Putamen (tissue), 1 donor: ENCODE results near the gene PCDHGA1.
"Not testable (repeated sequence)": the region's sequence is repeated elsewhere in the genome, so short reads cannot be mapped to it uniquely, and the experiment has no call there.

Source experiments
- DNase-seq: peaks from one replicate; pipeline ENCODE4 v3.0.0-alpha.2; 2016; ENCODE audit warnings: low spot score

Gene PCDHGA1

DNA sequence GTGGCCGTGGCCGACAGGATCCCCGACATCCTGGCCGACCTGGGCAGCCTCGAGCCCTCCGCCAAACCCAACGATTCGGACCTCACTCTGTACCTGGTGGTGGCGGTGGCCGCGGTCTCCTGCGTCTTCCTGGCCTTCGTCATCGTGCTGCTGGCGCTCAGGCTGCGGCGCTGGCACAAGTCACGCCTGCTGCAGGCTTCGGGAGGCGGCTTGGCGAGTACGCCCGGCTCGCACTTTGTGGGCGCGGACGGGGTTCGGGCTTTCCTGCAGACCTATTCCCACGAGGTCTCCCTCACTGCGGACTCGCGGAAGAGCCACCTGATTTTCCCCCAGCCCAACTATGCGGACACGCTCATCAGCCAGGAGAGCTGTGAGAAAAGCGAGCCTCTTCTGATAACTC is 15.7 kb downstream of the PCDHGA1 start:
- not testable (repeated sequence) for DNase-seq

DNA sequence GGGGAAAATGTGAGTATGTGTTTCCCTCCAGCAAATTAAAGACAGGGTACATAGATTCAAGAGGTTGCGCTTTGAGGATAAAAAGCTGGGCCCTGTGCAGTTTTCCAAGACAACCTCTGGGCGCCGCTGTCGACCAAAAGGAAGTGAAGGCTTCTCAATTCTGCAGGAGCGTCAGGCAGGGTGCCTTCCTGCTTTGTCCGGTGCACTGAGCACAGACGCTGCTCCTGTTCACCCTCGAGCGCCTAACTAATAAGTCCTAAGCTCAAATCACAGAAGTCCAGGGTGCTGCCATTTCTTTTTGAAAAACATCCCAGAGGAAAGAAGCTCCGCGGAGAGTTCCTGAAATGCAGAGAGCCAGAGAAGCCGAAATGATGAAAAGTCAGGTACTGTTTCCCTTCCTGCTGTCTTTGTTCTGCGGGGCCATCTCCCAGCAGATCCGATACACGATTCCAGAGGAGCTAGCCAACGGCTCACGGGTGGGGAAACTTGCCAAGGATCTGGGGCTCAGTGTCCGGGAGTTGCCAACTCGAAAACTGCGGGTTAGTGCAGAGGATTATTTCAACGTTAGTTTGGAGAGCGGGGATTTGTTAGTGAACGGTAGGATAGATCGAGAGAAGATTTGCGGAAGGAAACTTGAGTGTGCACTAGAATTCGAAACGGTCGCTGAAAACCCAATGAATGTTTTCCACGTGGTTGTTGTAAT is 19.8 kb downstream of the PCDHGA1 start, which contains the start of gene PCDHGB1:
Gene PCDHGB1, plus strand, starts transcription at position 183 of the 703 bp plus-strand sequence. Its CDS starts 162 bp downstream, at position 345.
- DNase-seq: no peak

DNA sequence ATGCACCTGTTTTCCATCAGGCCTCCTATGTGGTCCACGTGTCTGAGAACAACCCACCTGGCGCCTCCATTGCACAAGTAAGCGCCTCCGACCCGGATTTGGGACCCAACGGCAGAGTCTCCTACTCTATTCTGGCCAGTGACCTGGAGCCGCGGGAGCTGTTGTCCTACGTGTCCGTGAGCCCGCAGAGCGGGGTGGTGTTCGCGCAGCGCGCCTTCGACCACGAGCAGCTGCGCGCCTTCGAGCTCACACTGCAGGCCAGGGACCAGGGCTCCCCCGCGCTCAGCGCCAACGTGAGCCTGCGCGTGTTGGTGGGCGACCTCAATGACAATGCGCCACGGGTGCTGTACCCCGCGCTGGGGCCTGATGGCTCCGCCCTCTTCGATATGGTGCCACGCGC is 21.3 kb downstream of the PCDHGA1 start:
- no peak for DNase-seq

DNA sequence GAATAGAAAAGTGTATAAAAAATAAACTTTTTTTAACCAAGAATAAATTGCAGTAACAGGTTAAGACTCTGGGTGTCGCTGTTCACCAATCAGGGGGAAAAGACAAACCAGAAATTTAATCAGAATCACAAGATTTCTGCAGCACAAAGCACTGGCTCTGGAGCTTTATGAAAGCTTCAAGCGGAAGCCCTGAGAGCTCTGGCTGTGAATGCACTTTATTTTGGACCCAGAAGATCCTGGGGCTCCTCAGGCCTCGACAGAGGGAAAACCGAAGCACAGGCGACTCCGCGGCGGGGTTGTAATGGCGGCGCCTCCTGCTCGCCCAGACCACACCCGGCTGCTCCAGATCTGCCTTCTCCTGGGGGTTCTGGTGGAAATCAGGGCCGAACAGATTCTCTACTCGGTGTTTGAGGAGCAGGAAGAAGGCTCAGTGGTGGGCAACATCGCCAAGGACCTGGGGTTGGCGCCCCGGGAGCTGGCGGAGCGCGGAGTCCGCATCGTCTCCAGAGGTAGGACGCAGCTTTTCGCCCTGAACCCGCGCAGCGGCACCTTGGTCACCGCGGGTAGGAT is 24.7 kb downstream of the PCDHGA1 start, which contains the start of gene PCDHGA4:
Gene PCDHGA4, plus strand, starts transcription at position 122 of the 570 bp plus-strand sequence. Its CDS starts 87 bp downstream, at position 209.
- DNase-seq: no peak

DNA sequence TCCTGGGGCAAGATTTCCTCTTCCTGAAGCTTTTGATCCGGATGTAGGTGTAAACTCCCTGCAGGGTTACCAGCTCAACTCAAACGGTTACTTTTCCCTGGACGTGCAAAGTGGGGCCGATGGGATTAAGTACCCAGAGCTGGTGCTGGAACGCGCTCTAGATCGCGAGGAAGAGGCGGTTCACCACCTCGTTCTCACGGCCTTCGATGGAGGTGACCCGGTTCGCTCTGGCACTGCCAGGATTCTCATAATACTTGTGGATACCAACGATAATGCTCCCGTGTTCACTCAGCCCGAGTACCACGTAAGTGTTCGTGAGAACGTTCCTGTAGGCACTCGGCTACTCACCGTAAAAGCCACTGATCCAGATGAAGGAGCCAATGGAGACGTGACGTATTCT is 25.3 kb downstream of the PCDHGA1 start:
- DNase-seq: no peak

DNA sequence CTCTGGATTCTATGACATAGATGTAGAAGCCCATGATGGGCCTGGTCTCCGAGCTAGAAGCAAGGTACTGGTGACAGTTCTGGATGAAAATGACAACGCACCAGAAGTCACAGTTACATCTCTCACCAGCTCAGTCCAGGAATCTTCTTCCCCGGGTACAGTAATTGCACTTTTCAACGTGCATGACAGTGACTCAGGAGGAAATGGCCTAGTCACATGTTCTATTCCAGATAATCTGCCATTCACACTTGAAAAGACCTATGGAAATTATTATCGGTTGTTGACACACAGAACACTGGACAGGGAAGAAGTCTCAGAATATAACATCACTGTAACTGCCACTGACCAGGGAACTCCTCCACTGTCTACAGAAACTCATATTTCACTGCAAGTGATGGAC is 25.8 kb downstream of the PCDHGA1 start:
- no peak for DNase-seq

DNA sequence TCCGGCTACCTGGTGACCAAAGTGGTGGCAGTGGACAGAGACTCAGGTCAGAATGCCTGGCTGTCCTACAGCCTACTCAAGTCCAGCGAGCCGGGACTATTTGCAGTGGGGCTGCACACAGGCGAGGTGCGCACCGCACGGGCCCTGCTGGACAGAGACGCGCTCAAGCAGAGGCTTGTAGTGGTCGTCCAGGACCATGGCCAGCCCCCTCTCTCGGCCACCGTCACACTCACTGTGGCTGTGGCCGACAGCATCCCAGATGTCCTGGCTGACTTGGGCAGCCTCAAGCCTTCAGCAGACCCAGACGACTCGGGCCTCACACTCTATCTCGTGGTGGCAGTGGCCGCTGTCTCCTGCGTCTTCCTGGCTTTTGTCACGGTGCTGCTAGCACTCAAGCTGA is 26.6 kb downstream of the PCDHGA1 start:
- DNase-seq: no peak

DNA sequence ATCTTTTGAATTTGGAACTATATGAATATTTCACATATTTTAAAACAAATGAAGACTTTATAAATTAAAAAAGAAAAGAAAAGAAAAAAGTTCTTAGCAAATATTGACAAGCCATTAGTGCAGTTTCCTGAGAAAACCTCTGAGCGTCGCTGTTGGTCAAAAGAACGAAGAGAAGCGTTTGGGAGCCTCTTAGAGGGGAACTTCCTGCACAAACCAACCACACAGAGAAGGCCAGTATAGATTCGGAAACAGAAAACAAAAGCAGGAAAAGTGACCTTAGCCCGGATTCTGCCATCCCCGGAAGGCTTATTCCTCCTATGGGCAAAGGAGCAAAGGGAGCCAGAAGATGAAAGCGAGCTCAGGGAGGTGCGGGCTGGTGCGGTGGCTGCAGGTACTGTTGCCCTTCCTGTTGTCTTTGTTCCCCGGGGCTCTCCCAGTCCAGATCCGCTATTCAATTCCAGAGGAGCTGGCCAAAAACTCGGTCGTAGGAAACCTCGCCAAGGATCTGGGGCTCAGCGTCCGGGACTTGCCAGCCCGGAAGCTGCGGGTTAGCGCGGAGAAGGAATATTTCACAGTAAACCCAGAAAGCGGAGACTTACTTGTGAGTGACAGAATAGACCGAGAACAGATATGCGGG is 29.6 kb downstream of the PCDHGA1 start, which contains the start of gene PCDHGB2:
Gene PCDHGB2, plus strand, starts transcription at position 205 of the 637 bp plus-strand sequence. Its CDS starts 142 bp downstream, at position 347.
- no peak for DNase-seq

DNA sequence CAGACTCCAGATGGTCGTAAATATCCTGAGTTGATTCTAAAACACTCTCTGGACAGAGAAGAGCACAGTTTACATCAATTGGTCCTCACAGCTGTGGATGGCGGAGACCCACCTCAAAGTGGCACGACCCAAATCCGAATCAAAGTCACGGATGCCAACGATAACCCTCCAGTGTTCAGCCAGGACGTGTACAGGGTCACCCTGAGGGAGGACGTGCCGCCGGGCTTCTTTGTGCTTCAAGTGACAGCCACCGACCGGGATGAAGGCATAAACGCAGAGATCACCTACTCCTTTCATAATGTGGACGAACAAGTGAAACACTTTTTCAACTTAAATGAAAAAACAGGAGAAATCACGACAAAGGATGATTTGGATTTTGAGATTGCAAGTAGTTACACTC is 30.4 kb downstream of the PCDHGA1 start:
- no peak for DNase-seq

DNA sequence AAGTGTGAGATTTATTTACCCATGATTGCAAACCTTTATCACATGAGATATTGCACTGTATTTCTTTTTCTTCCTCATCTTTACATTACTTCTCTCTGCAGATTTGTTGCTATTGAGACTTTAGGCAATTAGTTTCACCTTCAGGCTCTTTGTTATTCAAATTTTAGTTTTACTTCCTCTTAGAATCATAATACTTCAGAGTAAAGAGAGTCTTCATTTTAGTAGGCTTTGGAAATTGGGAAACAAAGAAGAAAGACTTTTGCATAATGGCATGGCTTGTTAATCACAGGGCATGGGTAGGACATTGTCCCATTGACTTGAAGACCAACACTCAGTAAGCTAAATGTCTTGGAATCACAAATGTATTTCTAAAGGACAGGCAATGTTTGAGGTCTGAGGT is 32.4 kb downstream of the PCDHGA1 start:
- DNase-seq: no peak

DNA sequence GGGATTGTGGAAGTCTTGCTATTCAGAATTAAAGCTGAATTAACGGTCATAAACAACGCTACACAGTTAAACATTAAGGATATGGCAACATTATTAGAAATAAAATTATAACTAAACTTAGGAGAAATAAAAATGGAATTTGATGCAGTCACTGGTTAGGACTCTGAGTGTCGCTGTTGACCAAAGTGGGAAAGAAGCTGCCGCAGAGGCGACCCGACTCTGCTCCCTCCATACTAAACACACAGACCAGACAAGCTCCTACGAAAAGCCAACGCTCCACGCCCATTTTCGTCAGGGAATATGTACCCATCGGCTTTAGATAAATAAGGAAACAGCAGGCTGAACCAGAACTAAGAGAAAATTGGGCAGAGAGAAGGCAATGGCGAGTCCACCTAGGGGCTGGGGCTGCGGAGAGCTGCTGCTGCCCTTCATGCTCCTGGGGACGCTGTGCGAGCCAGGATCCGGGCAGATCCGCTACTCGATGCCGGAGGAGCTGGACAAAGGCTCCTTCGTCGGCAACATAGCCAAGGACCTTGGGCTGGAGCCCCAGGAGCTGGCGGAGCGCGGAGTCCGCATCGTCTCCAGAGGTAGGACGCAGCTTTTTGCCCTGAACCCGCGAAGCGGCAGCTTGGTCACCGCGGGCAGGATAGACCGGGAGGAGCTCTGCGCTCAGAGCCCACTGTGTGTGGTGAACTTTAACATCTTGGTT is 33.8 kb downstream of the PCDHGA1 start, which contains the start of gene PCDHGA5:
Gene PCDHGA5, plus strand, starts transcription at position 211 of the 709 bp plus-strand sequence. Its CDS starts 169 bp downstream, at position 380.
- DNase-seq: no peak

DNA sequence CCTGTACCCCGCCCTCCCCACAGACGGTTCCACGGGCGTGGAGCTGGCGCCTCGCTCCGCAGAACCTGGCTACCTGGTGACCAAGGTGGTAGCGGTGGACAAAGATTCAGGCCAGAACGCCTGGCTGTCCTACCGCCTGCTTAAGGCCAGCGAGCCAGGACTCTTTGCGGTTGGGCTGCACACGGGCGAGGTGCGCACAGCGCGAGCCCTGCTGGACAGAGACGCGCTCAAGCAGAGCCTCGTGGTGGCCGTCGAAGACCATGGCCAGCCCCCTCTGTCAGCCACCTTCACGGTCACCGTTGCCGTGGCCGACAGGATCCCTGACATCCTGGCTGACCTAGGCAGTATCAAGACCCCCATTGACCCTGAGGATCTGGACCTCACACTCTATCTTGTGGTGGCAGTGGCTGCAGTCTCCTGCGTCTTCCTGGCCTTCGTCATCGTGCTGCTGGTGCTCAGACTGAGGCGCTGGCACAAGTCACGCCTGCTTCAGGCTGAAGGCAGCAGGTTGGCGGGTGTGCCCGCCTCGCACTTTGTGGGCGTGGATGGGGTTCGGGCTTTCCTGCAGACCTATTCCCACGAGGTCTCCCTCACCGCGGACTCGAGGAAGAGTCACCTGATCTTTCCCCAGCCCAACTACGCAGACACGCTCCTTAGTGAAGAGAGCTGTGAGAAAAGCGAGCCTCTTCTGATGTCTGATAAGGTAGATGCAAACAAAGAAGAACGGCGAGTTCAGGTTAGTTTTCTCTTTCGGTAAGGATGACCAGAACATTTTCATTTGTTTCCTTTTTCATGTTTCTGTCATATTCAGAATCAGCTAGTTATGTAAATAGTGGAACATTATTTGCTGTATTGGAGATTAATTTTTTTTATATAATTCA is 35.9 kb downstream of the PCDHGA1 start:
- DNase-seq: no peak

DNA sequence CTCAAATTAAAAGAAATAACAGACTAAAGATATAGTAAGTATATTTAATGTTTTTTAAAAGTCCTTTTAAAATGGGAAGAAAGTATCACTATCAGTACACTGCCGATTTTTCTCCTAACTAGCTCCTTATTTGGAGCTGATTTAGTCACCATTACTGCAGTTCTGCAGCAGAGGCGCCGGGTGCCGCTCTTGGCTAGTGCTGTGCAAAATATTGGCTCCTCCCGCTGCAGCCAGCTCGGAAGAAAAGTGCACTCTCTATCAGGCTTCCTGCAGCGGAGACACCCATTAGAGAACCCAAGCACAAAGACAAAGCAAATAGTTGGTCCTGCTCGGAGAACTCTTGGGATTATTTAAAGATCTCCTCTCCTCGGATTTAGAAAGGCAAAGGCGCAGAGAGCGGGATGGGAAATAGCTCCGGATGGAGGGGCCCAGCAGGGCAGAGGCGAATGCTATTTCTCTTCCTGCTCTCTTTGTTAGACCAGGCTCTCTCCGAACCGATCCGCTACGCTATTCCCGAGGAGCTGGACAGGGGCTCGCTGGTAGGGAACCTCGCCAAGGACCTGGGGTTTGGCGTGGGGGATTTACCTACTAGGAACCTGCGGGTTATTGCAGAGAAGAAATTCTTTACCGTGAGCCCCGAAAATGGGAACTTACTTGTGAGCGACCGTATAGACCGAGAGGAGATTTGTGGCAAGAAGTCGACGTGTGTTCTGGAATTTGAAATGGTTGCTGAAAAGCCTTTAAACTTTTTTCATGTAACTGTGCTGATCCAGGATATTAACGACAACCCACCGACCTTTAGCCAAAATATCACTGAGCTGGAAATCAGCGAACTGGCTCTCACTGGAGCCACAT is 39.9 kb downstream of the PCDHGA1 start, which contains the start of gene PCDHGB3:
Gene PCDHGB3, plus strand, starts transcription at position 249 of the 855 bp plus-strand sequence. Its CDS starts 153 bp downstream, at position 402.
- no peak for DNase-seq

DNA sequence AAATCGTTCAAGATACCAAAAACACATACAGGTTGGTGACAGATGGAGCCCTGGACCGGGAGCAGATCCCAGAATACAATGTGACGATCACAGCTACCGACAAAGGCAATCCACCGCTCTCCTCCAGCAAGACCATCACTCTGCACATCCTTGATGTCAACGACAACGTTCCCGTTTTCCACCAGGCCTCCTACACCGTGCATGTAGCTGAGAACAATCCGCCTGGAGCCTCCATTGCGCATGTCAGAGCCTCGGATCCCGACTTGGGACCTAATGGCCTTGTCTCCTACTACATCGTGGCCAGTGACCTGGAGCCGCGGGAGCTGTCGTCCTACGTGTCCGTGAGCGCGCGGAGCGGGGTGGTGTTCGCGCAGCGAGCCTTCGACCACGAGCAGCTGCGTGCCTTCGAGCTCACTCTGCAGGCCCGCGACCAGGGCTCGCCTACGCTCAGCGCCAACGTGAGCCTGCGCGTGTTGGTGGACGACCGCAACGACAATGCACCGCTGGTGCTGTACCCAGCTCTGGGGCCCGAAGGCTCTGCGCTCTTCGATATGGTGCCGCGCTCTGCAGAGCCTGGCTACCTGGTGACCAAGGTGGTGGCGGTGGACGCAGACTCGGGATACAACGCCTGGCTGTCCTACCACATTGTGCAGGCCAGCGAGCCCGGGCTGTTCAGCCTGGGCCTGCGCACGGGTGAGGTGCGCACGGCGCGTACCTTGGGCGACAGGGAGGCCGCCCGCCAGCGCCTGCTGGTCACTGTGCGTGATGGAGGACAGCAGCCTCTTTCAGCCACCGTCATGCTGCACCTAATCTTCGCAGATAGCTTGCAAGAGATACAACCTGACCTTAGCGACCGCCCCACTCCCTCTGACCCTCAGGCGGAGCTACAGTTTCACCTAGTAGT is 41.5 kb downstream of the PCDHGA1 start:
- no peak for DNase-seq

DNA sequence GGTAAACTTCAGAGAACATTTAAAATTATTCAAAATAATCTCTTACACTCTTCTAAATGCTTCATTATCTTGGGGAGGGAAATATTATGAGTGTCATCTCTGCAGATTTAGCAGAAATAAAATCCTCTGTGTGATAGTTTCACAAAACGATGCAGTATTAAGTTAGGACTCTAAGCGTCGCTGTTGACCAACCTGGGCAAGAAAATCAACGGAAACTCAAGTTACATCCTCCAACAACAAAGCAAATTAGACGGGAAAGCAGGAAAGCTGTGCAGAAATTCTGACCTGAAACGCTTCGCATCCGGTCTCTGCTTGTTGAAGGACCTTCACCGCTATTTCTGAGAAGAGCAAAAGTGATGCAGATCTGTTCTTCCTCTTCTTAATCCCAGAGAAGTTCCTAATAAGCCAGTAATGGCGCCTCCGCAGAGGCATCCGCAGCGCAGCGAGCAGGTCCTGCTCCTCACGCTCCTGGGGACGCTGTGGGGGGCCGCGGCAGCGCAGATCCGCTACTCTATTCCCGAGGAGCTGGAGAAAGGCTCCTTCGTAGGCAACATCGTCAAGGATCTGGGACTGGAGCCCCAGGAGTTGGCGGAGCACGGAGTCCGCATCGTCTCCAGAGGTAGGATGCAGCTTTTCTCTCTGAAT is 43.5 kb downstream of the PCDHGA1 start, which contains the start of gene PCDHGA6:
Gene PCDHGA6, plus strand, starts transcription at position 219 of the 645 bp plus-strand sequence. Its CDS starts 193 bp downstream, at position 412.
- DNase-seq: no peak

DNA sequence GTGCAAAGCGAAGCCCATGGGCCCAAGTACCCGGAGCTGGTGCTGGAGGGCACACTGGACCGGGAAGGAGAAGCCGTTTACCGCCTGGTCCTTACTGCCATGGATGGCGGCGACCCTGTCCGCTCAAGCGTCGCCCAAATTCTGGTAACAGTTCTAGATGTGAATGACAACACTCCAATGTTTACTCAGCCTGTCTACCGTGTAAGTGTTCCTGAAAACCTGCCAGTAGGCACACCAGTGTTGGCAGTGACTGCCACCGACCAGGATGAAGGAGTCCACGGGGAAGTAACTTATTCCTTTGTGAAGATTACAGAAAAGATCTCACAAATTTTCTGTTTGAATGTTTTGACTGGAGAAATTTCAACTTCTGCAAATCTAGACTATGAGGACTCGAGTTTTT is 44.3 kb downstream of the PCDHGA1 start:
- DNase-seq: no peak

DNA sequence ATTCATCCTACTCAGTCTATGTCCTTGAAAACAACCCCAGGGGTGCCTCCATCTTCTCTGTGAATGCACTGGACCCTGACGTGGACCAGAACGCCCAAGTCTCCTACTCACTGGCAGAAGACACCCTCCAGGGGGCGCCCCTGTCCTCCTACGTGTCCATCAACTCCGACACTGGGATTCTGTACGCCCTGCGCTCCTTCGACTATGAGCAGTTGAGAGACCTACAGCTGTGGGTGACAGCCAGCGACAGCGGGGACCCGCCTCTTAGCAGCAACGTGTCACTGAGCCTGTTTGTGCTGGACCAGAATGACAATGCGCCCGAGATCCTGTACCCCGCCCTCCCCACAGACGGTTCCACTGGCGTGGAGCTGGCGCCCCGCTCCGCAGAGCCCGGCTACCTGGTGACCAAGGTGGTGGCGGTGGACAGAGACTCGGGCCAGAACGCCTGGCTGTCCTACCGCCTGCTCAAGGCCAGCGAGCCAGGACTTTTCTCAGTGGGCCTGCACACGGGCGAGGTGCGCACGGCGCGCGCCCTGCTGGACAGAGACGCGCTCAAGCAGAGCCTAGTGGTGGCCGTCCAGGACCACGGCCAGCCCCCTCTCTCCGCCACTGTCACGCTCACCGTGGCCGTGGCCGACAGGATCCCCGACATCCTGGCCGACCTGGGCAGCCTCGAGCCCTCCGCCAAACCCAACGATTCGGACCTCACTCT is 45.3 kb downstream of the PCDHGA1 start:
- DNase-seq: not testable (repeated sequence)
